AG09319 (cell line): ENCODE measurements around the gene AGAP9.
"Not testable (repeated sequence)": the region's sequence is repeated elsewhere in the genome, so short reads cannot be mapped to it uniquely, and the experiment has no call there.

Experiments used
- DNase-seq: peaks from one replicate; pipeline ENCODE4 v3.0.0-alpha.2; 2010; ENCODE audit warnings: low read depth; ENCODE audit errors: extremely low read depth

The AGAP9 gene

DNA sequence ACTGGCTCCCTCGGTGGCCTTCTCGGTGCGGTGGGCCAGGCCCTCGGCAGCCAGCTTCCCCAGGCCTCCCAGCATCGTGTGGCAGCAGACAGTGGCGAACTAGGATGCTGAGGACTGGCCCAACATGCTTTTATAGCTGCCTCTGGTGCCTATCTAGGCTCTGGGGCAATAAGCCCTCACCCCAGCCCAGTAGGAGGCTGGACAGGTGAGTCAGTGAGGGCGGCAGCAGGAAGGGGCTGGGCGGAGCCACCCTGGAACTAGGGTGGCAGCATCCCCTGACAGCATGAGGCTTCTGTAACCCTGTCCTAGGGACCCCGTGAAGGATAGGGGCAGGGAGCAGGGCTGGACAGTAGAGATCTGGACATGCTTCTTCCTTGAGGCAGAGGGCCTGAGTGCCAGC lies 31.8 kb downstream of the AGAP9 start, which contains the start of gene FAM25G:
FAM25G (minus strand) TSS at position 101 of the 400 bp plus-strand sequence; CDS start at position 75, 26 bp downstream.
- not testable (repeated sequence) for DNase-seq

DNA sequence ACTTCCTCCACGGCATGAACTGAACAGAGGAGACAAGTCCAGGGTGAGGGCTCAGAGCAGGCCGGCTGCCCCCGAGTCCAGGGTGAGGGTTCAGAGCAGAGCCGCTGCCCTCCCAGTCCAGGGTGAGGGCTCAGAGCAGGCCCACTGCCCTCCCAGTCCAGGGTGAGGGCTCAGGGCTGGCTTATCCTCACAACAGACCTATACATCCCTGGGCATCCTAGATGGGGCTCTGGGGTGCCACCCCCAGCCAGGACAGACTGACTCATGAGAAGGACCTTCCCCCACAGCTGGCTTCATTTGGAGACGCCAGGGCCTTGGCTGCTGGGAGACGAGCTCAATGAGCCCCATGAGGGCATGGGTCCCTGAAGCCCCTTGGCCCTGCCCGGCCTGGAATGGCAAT lies 33.8 kb downstream of the AGAP9 start:
- not testable (repeated sequence) for DNase-seq

DNA sequence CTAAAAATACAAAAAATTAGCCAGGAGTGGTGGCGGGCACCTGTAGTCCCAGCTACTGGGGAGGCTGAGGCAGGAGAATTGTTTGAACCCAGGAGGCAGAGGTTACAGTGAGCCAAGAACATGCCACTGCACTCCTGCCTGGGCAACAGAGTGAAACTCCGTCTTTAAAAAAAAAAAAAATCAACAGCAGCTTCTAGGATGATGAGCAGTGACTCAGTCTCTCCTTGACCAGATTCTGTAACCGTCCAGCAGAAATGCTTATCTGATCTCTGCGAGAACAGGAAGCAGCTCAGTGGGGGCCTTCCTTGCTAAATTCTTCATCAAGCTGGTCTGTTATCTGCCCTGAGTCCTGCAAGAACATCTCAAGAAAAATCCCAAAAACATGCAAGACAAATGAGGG lies 37.5 kb downstream of the AGAP9 start:
- DNase-seq: not testable (repeated sequence)

DNA sequence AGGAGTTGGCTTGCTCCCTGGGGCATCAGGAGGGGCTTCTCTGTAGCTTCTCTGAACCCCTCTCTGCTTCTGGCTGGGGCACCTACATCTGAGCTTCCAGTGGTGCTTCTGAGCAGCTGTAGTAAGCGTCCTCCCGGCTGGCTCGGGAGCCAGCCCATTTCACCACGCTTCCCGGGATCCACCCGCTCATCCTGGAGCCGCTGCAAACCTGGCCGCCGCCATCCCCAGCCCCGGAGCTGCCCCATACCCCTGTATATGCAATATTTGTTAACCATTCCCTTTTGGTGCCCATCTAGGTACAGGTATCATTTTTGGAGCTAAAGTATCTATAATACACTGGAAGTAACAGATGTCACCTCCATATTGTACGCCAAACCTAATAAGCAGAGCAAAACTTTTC lies 38.7 kb downstream of the AGAP9 start:
- not testable (repeated sequence) for DNase-seq

DNA sequence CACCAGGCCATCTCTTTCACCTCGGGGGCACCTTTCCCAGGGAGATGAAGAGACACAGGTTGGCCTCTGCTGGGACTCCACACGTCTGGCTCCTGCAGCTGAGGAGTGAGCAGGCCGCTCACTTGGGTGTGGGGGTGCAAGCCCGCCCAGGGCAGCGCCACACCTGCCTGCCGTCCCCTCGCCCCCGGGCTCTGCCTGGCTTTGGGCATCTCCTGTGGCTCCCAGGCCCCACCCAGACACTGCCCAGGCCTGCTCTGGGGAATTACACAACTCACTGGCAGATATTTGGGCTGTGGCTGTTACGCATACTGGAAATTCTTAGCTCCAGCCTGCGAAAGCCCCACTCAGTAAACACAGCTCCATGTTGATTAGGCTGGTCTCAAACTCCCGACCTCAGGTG lies 39.5 kb downstream of the AGAP9 start, which contains the start of gene ANXA8:
ANXA8 (minus strand) TSS at position 193 of the 400 bp plus-strand sequence; CDS start at position 11, 182 bp downstream.
- DNase-seq: not testable (repeated sequence)

- not testable (repeated sequence) for DNase-seq
Observed at GRCh38 chr10:47482367-47482766, 41.1 kb downstream of the AGAP9 start.

GRCh38 chr10:47481768-47482181 lies 41.7 kb downstream of the AGAP9 start:
- not testable (repeated sequence) for DNase-seq

- DNase-seq: not testable (repeated sequence)
Observed at GRCh38 chr10:47481182-47481766, 42.2 kb downstream of the AGAP9 start.

DNA sequence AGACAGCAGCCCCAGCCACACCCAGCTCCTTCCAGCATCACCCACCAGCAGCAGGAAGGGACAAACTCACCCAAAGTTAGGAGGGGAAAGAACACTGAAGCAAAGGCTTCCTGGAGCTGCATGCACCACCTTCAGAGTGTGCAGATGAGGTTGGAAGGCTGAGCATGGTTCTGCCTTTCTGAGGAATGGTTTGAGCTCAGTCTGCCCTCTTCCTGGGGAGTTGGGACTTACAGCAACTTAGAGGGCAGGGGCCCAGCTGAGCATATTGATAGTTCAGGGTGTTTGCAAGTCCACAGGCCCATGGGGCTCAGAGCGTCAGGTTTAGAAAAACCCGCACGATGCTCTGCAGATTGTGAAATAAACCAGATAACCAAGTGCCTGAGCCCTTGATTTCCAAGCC lies 43.3 kb downstream of the AGAP9 start:
- not testable (repeated sequence) for DNase-seq

DNA sequence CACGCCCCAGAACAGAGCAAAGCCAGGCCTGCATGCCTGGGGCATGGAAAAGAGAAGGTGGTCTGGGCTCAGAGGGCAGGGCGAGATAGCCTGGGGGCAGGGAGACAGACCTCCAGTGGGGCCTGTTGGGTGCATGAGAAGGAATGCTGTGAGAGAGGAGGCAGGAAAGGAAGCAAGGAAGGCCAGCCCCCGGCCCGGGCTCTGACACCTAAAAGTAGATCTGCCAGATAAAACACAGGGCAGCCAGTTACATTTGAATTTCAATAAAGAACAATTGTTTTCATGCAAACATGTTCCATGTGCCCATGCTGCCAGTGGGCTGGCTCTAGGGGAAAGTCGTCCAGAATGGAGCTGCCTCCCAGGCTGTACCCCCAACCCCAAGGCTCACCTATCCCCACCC lies 45.3 kb downstream of the AGAP9 start:
- DNase-seq: not testable (repeated sequence)

DNA sequence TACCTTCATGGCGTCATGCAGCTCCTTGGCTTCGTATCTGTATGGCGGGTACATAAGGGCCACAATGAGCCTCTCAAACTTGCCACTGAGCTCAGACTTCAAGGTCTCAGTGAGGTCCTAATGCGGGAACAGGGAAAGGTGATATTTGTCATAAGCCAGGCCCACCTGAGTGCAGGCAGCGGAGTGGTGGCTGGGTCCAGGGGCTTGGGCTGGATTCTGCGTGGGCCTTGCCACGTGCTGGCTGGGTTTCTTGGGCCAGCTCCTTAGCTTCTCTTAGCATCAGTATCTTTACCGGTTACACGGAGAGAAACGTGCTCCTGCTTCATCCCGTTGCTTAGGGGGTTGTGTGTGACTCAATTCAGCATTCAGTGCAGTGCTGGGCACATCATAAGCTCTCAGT lies 46.4 kb downstream of the AGAP9 start:
- DNase-seq: not testable (repeated sequence)

DNA sequence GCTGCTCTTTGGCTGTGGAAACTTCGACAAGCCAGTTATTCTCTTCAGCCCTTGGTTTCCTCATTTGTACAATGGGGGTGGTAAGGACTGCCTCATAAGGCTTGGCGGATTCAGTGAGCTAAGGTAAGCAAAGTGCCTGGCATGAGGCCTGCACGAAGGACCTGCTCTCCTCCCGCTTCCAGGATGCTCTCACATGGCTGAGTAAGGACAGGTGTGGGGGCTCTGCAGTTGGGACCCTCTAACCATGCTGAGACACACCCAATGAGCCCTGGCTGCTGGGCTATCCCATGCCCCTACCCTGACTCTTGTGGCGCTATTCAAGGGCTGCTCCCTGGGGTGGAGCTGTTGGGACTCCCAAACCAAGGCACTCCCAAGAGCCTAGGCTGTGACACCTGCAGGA lies 48.3 kb downstream of the AGAP9 start:
- DNase-seq: not testable (repeated sequence)

- DNase-seq: not testable (repeated sequence)
Observed at GRCh38 chr10:47473516-47473915, 49.9 kb downstream of the AGAP9 start.

DNA sequence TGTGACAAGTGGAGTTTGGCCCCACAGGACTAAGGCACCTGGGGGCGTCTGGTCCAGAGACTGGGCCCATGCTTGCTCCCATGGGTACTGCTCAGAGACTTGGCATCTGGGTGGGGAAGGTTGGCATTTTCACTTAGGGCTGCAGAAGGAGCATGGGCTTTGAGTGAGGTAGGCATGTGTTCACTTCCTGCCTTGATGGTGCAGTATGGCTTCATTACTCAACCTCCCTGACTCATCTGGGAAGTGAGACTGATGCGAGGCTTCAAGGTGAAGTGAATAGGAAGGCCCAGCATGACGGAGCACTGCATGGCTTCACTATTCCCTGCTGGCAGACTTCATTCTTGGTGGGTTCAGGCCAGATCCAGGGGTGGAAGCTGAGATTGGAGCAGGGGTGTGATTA lies 50.8 kb downstream of the AGAP9 start:
- not testable (repeated sequence) for DNase-seq

DNA sequence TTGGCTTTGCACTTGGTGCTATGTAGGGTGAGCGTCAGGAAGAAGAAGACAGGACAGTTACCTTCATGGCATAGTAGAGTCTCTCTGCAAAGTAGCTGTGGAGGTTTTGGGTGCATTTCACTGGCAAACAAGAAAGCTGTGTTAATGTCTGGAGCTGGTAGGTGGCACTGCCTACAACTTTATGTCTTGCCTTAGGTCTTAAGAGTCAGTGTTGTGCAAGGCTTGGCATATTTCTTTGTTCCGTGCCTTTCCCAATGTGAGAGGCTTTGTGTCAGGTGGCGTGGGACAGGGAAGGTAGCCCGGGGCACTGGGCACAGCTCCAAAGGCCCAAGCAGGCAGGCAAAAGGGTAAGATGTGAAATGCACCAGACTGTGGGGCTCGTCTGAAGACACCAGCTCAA lies 51.4 kb downstream of the AGAP9 start:
- not testable (repeated sequence) for DNase-seq

DNA sequence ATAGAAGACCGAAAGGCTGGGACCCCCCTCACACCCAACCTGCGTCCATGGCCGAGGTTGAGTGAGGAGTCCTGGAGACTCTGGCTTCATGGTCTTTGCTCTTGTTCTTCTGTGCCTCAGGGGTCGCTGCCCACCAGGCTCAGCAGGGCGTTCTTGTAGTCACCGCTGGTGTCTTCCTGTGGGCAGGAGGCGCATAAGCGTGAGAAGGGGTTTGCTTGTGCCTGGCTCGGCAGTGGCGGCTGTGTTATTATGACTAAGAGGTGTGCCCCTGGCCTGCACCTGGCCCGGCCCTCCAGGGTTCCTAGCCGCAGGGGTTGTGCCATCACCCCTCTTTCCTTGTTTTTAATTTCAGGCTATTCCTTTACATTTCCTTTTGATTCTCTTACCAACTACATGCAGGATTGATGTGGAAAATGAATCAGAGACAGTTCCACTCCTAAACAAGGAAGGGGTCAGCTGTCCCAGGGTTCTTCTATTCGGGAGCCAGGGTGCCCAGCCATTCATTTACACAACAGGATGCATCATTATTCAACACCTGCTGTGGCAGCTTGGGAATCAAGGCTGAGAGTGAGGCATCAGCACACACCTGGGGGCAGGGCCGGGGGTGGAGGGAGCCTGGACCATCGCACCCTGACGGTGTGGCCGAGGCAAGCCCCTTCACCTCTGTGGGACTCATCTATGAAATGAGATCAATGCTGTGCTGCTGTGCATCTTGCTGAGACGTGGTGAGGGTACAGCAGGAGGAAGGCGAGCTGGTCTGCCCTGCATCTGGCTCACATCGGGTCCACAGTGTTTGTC lies 54.5 kb downstream of the AGAP9 start:
- DNase-seq: not testable (repeated sequence)

GRCh38 chr10:47467957-47468356 lies 55.5 kb downstream of the AGAP9 start:
- DNase-seq: not testable (repeated sequence)

- not testable (repeated sequence) for DNase-seq
Observed at GRCh38 chr10:47467458-47467857, 56.0 kb downstream of the AGAP9 start.

GRCh38 chr10:47465216-47465917 lies 58.1 kb downstream of the AGAP9 start:
- DNase-seq: not testable (repeated sequence)

DNA sequence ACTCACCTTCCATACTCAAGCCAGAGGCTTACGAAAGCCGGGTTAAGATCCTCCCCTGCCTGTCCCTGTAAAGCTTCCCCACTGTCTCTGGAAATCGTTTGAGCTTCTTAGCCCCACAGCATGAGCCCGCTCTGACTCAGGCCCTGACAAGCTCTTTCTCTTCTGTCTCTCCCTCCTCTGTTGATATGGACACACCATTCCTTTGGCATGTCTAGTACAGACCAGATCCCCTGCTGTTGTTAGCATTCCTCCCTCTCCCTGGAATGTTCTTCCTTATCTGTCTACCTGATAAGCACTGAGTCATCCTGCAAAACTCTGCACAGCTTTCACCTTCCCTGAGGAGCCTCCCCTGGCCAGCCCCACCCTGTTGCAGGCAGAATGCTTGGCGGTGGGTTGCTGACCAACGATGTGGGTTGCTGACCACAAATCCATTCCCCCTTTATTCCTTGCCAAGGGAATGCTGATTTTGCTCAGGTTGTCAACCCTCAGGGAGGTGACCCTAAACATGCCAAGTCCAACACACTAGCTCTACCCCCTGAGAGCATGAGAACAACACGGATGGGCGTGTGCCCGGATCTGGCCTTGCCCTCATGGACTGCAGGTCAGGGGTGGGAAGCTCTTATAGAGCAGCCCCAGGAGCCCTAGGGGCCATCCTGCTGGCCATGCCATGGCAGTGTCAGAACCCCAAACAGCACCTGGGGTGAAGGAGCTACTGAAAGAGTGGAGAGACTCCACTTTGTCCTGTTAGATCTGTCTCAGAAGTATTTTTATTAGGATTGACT lies 60.7 kb downstream of the AGAP9 start:
- DNase-seq: not testable (repeated sequence)
